ENCODE data around the gene TCF12. TPM values are rescaled to one million over a fixed set of nuclear protein-coding genes. Genes with fewer than 3 reads are reported as not detected.
"Not testable (repeated sequence)": the region's sequence is repeated elsewhere in the genome, so short reads cannot be mapped to it uniquely, and the experiment has no call there.

Gene TCF12
- total and polyA plus RNA-seq, 2 of the 8 experiments (the other 6 are each of a cell fraction or from before 2014, with no cell fraction given) = 85.8 to 101 TPM

DNA sequence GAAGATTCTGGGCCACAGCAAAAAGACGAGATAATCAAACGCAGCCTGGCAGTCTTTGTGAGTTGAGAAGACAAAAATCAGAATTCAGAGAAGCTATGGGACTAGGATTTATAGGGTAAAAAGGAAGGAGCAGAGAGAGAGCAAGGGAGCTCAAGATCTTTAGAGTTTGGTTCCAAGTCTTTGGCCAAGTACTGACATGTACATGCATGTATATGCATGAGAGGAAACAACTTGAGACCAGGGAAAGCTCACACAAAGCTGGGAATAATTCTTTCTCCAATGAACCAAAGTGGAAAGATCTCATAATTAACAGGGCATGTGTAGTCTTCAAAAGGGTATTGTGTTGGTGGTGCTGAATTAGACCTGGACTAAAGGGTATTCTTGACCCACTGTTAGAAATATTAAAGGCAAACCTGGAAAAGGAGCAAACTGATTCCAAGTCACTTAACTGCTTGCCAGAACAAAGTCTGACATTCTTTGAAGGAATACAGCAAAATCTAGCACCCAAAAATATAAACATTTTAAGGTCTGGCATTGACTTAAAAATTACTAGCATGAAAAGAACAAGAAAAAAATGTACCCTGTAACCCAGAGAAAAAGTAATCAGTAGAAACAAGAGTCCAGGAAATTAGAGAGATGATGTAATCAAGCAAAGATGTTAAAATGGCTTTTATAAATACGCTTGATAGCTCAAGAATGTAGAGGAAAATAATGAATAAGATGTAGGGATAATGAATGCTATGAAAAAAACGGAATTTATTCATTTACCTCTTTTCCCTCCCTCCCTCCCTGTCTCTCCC, 231.8 kb downstream of the TCF12 start (continued):
- no peak for TF ChIP-seq SIRT6 (IDR thresholded peaks at IDR 0.05; ENCODE audit: low read length)
- TF ChIP-seq EGR1 (IDR thresholded peaks at IDR 0.05; ENCODE audit: borderline replicate concordance, low read depth, low read length) = no peak
- TF ChIP-seq, protein P1, sequence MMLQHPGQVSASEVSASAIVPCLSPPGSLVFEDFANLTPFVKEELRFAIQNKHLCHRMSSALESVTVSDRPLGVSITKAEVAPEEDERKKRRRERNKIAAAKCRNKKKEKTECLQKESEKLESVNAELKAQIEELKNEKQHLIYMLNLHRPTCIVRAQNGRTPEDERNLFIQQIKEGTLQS (IDR thresholded peaks at IDR 0.05; ENCODE audit: insufficient read depth, low read depth, low read length) = no peak
- no peak for TF ChIP-seq NRF1 (IDR thresholded peaks at IDR 0.05; ENCODE audit: low read depth, low read length)
- no peak for TF ChIP-seq SP1 (IDR thresholded peaks at IDR 0.05; ENCODE audit: low read depth, low read length)
- TF ChIP-seq SAP30 (IDR thresholded peaks at IDR 0.05; ENCODE audit: insufficient read depth, insufficient replicate concordance, low read length) = no peak

DNA sequence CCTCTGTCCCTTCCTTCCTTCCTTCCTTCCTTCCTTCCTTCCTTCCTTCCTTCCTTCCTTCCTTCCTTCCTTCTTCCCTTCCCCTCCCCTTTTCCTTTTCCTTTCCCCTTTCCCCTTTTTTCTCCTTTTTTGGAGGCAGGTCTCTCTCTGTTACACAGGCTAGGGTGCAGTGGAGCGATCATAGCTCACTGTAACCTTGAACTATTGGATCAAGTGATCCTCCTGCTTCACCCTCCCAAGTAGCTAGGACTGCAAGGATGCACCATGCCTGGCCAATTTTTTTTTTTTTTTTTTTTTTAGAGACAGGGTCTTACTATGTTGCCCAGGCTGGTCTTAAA, 232.4 kb downstream of the TCF12 start:
- H2AK5ac ChIP-seq (ENCODE audit: low read depth, low read length); H4K91ac ChIP-seq (replicated peaks; ENCODE audit: insufficient read length, low read length); H3K79me2 ChIP-seq (ENCODE audit: control insufficient read depth in 1 of 2, insufficient read depth in 2 of 2, low read length in 2 of 2); H3K9ac ChIP-seq (replicated peaks in 1 of 4; ENCODE audit: extremely low read depth in 1 of 4, low read depth in 3 of 4, low read length in 3 of 4); H3K23ac ChIP-seq (ENCODE audit: insufficient read length); H3K4me2 ChIP-seq (ENCODE audit: insufficient read depth in 1 of 2, low read depth in 2 of 2, low read length in 2 of 2); H2BK5ac ChIP-seq (ENCODE audit: low read depth, low read length); H3K79me1 ChIP-seq (ENCODE audit: low read depth, low read length); H3K27ac ChIP-seq (ENCODE audit: low read depth, low read length); H3K4ac ChIP-seq (replicated peaks; ENCODE audit: insufficient read length, low read depth, low read length); FAIRE-seq; H4K20me1 ChIP-seq (replicated peaks in 1 of 2; ENCODE audit: control insufficient read depth in 1 of 2, insufficient read depth in 2 of 2, low read length in 2 of 2); H2BK12ac ChIP-seq (ENCODE audit: low read depth, low read length); H3K18ac ChIP-seq (ENCODE audit: extremely low read depth, low read length); H2BK20ac ChIP-seq (ENCODE audit: low read length); DNase-seq (ENCODE audit: low read depth in 1 of 2, low spot score in 2 of 2); H3K23me2 ChIP-seq (ENCODE audit: low read depth, low read length); H2AFZ ChIP-seq (ENCODE audit: low read length); H3K4me3 ChIP-seq (ENCODE audit: extremely low read depth in 1 of 4, insufficient read depth in 2 of 4, low read depth in 3 of 4, low read length in 4 of 4); H3K4me1 ChIP-seq (replicated peaks in 1 of 4; ENCODE audit: control insufficient read depth in 3 of 4, insufficient read depth in 4 of 4, low read length in 3 of 4); H3K27me3 ChIP-seq (replicated peaks in 1 of 4; ENCODE audit: control insufficient read depth in 3 of 4, extremely low read depth in 1 of 4, insufficient read depth in 3 of 4, low read length in 3 of 4); H3K14ac ChIP-seq (ENCODE audit: insufficient read length); H2BK15ac ChIP-seq (ENCODE audit: low read length); H4K5ac ChIP-seq (ENCODE audit: insufficient read length, low read depth, low read length); H2BK120ac ChIP-seq (replicated peaks; ENCODE audit: low read depth, low read length); H3K56ac ChIP-seq (replicated peaks; ENCODE audit: insufficient read length, low read depth, low read length); H4K8ac ChIP-seq (ENCODE audit: extremely low read depth, insufficient read depth, low read length): not testable (repeated sequence)
- ChIA-PET POLR2A (ENCODE audit: partially characterized antibody) (interaction anchor here (0.7 kb wide), 1 partner anchor 15 kb away, joined by 3 read pairs; no protein-coding TSS in a partner anchor), CTCF (ENCODE audit: partially characterized antibody) (interaction anchor here (0.6 to 2.2 kb wide), 3 partner anchors 10 to 161 kb away, joined by 3 to 11 read pairs (median 4); no protein-coding TSS in a partner anchor)
- H3K36me3 ChIP-seq (ENCODE audit: control insufficient read depth in 2 of 4, insufficient read depth in 4 of 4, low read length in 3 of 4) = peaks cover 0 to 12% (median 0%) of the 10 kb centered on the region in 4 experiments; a peak in 1 of 8 replicates
- peaks cover 8 to 11% of the 10 kb centered on the region in 2 experiments for H3K9me3 ChIP-seq (ENCODE audit: insufficient read depth in 2 of 2, low read depth in 1 of 2, low read length in 1 of 2)
- 83% methylated on average over 1 of the region's 1 CpG; no CpG with 5 or more reads in 1 of the 2 experiments for WGBS, 2 experiments (ENCODE audit: extremely low coverage in 1 of 2, insufficient coverage in 1 of 2, insufficient read length in 1 of 2, insufficient replicate concordance in 2 of 2, low coverage in 1 of 2, low lambda C conversion rate in 2 of 2, missing lambda C conversion rate in 1 of 2)
